Thyroid gland (tissue), 4 donors: Measurements from ENCODE around the gene FNBP1. TPM values are rescaled to one million over a fixed set of nuclear protein-coding genes. Genes with fewer than 3 reads are reported as not detected.

ENCODE experiments used
- DNase-seq, 2 donors: peaks; one replicate each; pipeline ENCODE4 v3.0.0-alpha.2; 2019
- H3K27ac ChIP-seq, 3 donors: fragments of 200-600 bp; sonication (generic); 1 replicate in 2 of 3; 2 replicates in 1 of 3; pipeline ENCODE4 v1.5.1; 2016 to 2019; ENCODE audit warnings: mild to moderate bottlenecking in 1 of 3, moderate library complexity in 1 of 3
- H3K27me3 ChIP-seq: fragments of 200-600 bp; sonication (generic); one replicate; pipeline ENCODE4 v1.5.1; 2019
- H3K36me3 ChIP-seq, 2 donors: fragments of 200-600 bp; sonication (generic); one replicate each; pipeline ENCODE4 v1.5.1; 2016 to 2019
- H3K4me1 ChIP-seq, 2 donors: fragments of 200-600 bp; sonication (generic); one replicate each; pipeline ENCODE4 v1.5.1; 2017 to 2019
- H3K4me3 ChIP-seq, 3 donors: fragments of 200-600 bp; sonication (generic); replicated peaks in 1 of 3; 1 replicate in 2 of 3; 2 replicates in 1 of 3; pipeline ENCODE4 v1.5.1; 2016; ENCODE audit warnings: mild to moderate bottlenecking in 1 of 3
- H3K9me3 ChIP-seq: fragments of 200-600 bp; sonication (generic); one replicate; pipeline ENCODE4 v1.5.1; 2017
- CTCF ChIP-seq, 6 experiments: fragments of 200-600 bp in 3 of 6; fragments of 450-650 bp in 3 of 6; sonication (generic) in 3 of 6; IDR thresholded peaks; one replicate each; pipeline ENCODE4 v1.5.1; 2016 to 2019; ENCODE audit warnings: antibody characterized with exemption in 6 of 6, mild to moderate bottlenecking in 2 of 6, inconsistent platforms in 1 of 6, moderate library complexity in 1 of 6
- POLR2A ChIP-seq, 2 donors: fragments of 450-650 bp; IDR thresholded peaks; one replicate each; pipeline ENCODE4 v1.6.1; 2017; ENCODE audit warnings: antibody characterized with exemption in 2 of 2, mild to moderate bottlenecking in 2 of 2, moderate library complexity in 1 of 2
- whole genome bisulfite sequencing, 2 donors: methylation state at CpG; one replicate each; pipeline ENCODE4 v1.1.5; 2017; 5-methylcytosine and 5-hydroxymethylcytosine counted together
- intact Hi-C: fragments of 100-400 bp; cut with DNase I; formaldehyde crosslinking; loops from one replicate; pipeline ENCODE4 v1.15.1; 2023
- total RNA-seq, 4 donors: library from RNA; depleted of rRNA; stranded (reverse); fragments of >200 nt; gene quantifications; one replicate each; pipeline ENCODE4 v1.2.3, GENCODE V29; 2016

FNBP1 gene
- total RNA-seq, 4 donors from 2014 or later: 55.8 to 78.5 (median 76.0) TPM

- WGBS, 2 donors: 93 to 95% methylated on average over 14 to 24 of the region's 31 CpGs
- Histone ChIP-seq H3K4me1 (peaks cover 14 to 16% of the 10 kb centered on the region in 2 donors), H3K9me3 (no peaks in the 10 kb centered on the region), H3K27me3 (no peaks in the 10 kb centered on the region), H3K36me3 (peaks cover 10 to 47% of the 10 kb centered on the region in 2 donors), H3K27ac (no peak overlapping the region), H3K4me3 (no peak overlapping the region)
- intact Hi-C loops: loop anchor here (10.0 kb wide), 2 partner anchors 225 to 355 kb away; no protein-coding TSS in a partner anchor
- TF ChIP-seq POLR2A (IDR thresholded peaks at IDR 0.05) (no peak), CTCF (IDR thresholded peaks at IDR 0.05) (no peak)
- no peak for DNase-seq
Observed at GRCh38 chr9:129879991-129880653, 162.9 kb downstream of the FNBP1 start.

GRCh38 chr9:129879103-129879699 lies 163.8 kb downstream of the FNBP1 start:
- no peak for DNase-seq
- Histone ChIP-seq H3K27me3 (no peaks in the 10 kb centered on the region), H3K36me3 (peaks cover 20 to 54% of the 10 kb centered on the region in 2 donors), H3K4me1 (peaks cover 5 to 7% of the 10 kb centered on the region in 2 donors), H3K4me3 (no peak overlapping the region), H3K27ac (no peak overlapping the region), H3K9me3 (no peaks in the 10 kb centered on the region)
- WGBS, 2 donors: 89% methylated on average over 6 to 10 of the region's 17 CpGs
- TF ChIP-seq POLR2A (IDR thresholded peaks at IDR 0.05) (no peak), CTCF (IDR thresholded peaks at IDR 0.05) (no peak)
- intact Hi-C loops: no loop called here

- no peak for DNase-seq
- 94 to 97% methylated on average over 10 to 11 of the region's 11 CpGs for WGBS, 2 donors
- Histone ChIP-seq H3K27me3 (no peaks in the 10 kb centered on the region), H3K4me3 (no peak overlapping the region), H3K36me3 (peaks cover 29 to 63% of the 10 kb centered on the region in 2 donors), H3K4me1 (no peaks in the 10 kb centered on the region), H3K27ac (no peak overlapping the region), H3K9me3 (no peaks in the 10 kb centered on the region)
- intact Hi-C loops: no loop called here
- no peak for TF ChIP-seq CTCF (IDR thresholded peaks at IDR 0.05)
- no peak for TF ChIP-seq POLR2A (IDR thresholded peaks at IDR 0.05)
Observed at GRCh38 chr9:129878291-129878690, 164.7 kb downstream of the FNBP1 start.

GRCh38 chr9:129876815-129877214 lies 166.2 kb downstream of the FNBP1 start:
- peaks cover 30 to 60% of the 10 kb centered on the region in 2 donors for H3K36me3 ChIP-seq
- intact Hi-C loops: no loop called here
- no peak for DNase-seq
- H3K9me3 ChIP-seq: no peaks in the 10 kb centered on the region
- TF ChIP-seq CTCF (IDR thresholded peaks at IDR 0.05) (no peak), POLR2A (IDR thresholded peaks at IDR 0.05) (no peak)
- no peaks in the 10 kb centered on the region for H3K4me1 ChIP-seq
- WGBS, 2 donors: 95% methylated on average over 7 of the region's 7 CpGs
- no peak overlapping the region for H3K27ac ChIP-seq
- no peak overlapping the region for H3K4me3 ChIP-seq
- H3K27me3 ChIP-seq: no peaks in the 10 kb centered on the region

- DNase-seq: no peak
- Histone ChIP-seq H3K27me3 (no peaks in the 10 kb centered on the region), H3K4me3 (no peak overlapping the region), H3K9me3 (no peaks in the 10 kb centered on the region), H3K27ac (no peak overlapping the region), H3K4me1 (no peaks in the 10 kb centered on the region), H3K36me3 (peaks cover 30 to 52% of the 10 kb centered on the region in 2 donors)
- 97 to 98% methylated on average over 19 to 22 of the region's 27 CpGs for WGBS, 2 donors
- intact Hi-C loops: no loop called here
- no peak for TF ChIP-seq CTCF (IDR thresholded peaks at IDR 0.05)
- TF ChIP-seq POLR2A (IDR thresholded peaks at IDR 0.05): no peak
Observed at GRCh38 chr9:129875687-129876395, 167.1 kb downstream of the FNBP1 start.
